Fibroblast of mammary gland (primary cell): ENCODE data around the gene STAT5B.
A peak's percentile ranks its signal among the peaks of the same experiment; 100 is the strongest.

Source experiments
- DNase-seq: peaks from one replicate; pipeline ENCODE4 v3.0.0-alpha.2; 2010; ENCODE audit warnings: low read depth
- H3K4me3 ChIP-seq: 2 replicates; pipeline ENCODE4 v1.5.1; 2011; ENCODE audit warnings: low read depth, mild to moderate bottlenecking, low read length, moderate library complexity; ENCODE audit not compliant: control insufficient read depth
- CTCF ChIP-seq: conservative IDR thresholded peaks from 2 replicates; pipeline ENCODE4 v1.5.1; 2011; ENCODE audit warnings: low read depth, low read length, inconsistent platforms; ENCODE audit not compliant: control insufficient read depth, insufficient read depth

Gene STAT5B

DNA sequence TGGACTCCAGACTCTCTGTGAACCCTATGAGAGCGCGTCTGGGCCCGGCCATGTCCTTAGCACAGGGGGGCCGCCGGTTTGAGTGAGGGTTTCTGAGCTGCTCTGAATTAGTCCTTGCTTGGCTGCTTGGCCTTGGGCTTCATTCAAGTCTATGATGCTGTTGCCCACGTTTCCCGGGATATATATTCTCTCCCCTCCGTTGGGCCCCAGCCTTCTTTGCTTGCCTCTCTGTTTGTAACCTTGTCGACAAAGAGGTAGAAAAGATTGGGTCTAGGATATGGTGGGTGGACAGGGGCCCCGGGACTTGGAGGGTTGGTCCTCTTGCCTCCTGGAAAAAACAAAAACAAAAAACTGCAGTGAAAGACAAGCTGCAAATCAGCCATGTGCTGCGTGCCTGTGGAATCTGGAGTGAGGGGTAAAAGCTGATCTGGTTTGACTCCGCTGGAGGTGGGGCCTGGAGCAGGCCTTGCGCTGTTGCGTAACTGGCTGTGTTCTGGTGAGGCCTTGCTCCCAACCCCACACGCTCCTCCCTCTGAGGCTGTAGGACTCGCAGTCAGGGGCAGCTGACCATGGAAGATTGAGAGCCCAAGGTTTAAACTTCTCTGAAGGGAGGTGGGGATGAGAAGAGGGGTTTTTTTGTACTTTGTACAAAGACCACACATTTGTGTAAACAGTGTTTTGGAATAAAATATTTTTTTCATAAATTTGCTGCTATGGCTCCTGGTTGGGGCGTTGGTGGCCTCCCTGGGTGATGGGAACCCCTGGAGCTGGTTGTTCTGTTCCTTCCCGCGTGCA lies 35.2 kb upstream of the STAT5B start:
- no peak overlapping the region for H3K4me3 ChIP-seq
- no peak for TF ChIP-seq CTCF
- DNase-seq, result peak; percentile 95

DNA sequence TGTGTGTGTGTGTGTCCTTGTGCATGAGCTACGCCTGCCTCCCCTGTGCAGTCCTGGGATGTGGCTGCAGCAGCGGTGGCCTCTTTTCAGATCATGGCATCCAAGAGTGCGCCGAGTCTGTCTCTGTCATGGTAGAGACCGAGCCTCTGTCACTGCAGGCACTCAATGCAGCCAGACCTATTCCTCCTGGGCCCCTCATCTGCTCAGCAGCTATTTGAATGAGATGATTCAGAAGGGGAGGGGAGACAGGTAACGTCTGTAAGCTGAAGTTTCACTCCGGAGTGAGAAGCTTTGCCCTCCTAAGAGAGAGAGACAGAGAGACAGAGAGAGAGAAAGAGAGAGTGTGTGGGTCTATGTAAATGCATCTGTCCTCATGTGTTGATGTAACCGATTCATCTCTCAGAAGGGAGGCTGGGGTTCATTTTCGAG lies 34.6 kb upstream of the STAT5B start:
- no peak overlapping the region for H3K4me3 ChIP-seq
- no peak for TF ChIP-seq CTCF
- DNase-seq, result no peak

- peak; percentile 37 for TF ChIP-seq CTCF
- H3K4me3 ChIP-seq, result no peak overlapping the region
- peak; percentile 36 for DNase-seq
Observed at GRCh38 chr17:42309986-42310786, 34.0 kb upstream of the STAT5B start.

- TF ChIP-seq CTCF, result no peak
- no peak for DNase-seq
Observed at GRCh38 chr17:42309142-42309541, 33.0 kb upstream of the STAT5B start.

DNA sequence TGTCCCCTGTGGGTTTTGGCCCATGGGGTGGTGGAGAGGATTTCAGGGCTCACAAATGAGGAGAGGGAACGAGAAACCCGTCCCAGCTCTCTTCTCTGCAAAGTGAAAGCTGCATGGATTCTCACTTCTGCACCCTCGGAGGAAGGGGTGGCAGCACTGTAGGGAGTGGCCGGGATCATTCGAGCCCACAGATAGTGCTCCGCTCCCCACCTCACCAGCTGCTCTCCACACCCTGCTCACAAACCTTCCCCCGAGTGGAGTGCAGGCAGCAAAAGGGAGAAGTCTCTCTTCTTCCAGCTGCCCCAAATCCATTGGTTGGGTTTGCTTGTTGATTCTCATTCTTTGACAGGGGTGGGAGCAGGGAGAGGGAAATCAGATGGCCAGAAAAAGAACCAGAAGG lies 32.3 kb upstream of the STAT5B start:
- no peak overlapping the region for H3K4me3 ChIP-seq
- no peak for DNase-seq
- TF ChIP-seq CTCF, result no peak

More at GRCh38 chr17:42309142-42309541, 33.0 kb upstream of the STAT5B start:
- no peak overlapping the region for H3K4me3 ChIP-seq

GRCh38 chr17:42307362-42307927 lies 31.3 kb upstream of the STAT5B start:
- no peak for DNase-seq
- no peak for TF ChIP-seq CTCF
- H3K4me3 ChIP-seq, result no peak overlapping the region
